RWPE1 (cell line): ENCODE data around the gene AKAP10.

Source experiments
- CTCF ChIA-PET: fragments of 350-600 bp; sonication (Branson Sonifier 250); formaldehyde crosslinking; extraction: SDS; loops from one replicate; lab custom pipeline; 2021; lab: Yijun Ruan, JAX
- POLR2A ChIA-PET: fragments of 400-600 bp; formaldehyde crosslinking; extraction: SDS; loops from one replicate; lab custom pipeline; 2020; ENCODE audit warnings: antibody characterized with exemption; ENCODE audit not compliant: low non-redundant PET; lab: Yijun Ruan, JAX
- DNase-seq: peaks from one replicate; pipeline ENCODE4 v3.0.0; 2012; ENCODE audit warnings: low spot score
- H3K27ac ChIP-seq: fragments of 450-650 bp; 2 replicates; pipeline ENCODE4 v1.5.1; 2017
- CTCF ChIP-seq: fragments of 450-650 bp; conservative IDR thresholded peaks from 2 replicates; pipeline ENCODE4 v1.5.1; 2017; ENCODE audit warnings: low read depth, mild to moderate bottlenecking

Gene AKAP10

DNA sequence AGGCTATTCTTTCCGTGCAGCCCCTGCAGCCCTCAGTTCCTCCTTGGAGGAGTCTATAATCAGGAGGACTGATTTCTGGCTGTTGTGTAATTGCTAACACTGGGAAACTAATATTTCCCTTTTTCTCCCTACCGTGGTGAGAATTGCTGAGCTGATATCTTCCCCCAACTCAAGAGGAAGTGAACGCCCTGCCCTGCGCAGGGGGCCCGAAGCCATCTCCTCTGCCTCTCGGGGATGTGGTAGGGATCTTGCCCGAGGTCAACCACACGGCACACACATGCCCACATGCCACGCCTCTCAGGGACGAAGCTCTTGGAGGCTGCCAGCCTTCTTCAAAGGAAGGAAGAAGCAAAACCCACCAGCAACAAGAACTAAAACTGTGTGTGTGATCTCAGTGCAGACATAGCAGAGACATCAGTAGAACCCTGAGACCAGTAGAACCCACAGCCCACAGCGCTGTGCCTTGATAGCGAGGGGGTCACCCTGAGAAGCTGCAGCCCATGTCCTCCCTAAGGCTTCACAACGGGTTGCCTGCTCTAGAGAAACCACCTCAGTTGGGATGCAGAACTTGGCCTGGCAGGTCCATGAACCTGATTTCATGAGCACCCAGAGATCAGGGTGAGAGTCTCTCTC lies 101.0 kb downstream of the AKAP10 start:
- TF ChIP-seq CTCF: no peak
- no peak for DNase-seq
- H3K27ac ChIP-seq: no peak overlapping the region
- ChIA-PET CTCF (no interaction called here), POLR2A (no interaction called here)

DNA sequence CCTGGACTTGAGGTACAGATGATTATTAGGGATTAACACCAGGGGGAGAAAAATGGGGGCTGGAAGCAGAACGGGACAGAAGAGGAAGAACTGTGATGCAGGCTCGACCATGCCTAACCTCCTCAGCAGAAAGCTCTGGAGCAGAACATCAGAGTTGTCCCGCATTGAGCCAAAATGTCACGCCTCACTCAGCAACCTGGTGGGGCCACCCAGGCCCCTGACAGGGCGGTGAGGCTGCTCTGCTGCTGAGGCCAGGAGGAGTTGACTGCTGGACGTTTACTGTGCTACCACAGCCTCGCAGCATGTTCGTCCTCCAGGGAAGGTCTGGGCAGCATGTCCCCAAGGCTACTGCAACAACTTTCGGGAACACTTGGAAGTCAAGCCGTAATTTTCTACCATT lies 103.4 kb downstream of the AKAP10 start:
- DNase-seq: no peak
- CTCF ChIA-PET: interaction anchor here (0.6 kb wide), 1 partner anchor 527 kb away, joined by 3 read pairs; no protein-coding TSS in a partner anchor
- TF ChIP-seq CTCF: no peak
- POLR2A ChIA-PET: no interaction called here
- H3K27ac ChIP-seq: no peak overlapping the region

DNA sequence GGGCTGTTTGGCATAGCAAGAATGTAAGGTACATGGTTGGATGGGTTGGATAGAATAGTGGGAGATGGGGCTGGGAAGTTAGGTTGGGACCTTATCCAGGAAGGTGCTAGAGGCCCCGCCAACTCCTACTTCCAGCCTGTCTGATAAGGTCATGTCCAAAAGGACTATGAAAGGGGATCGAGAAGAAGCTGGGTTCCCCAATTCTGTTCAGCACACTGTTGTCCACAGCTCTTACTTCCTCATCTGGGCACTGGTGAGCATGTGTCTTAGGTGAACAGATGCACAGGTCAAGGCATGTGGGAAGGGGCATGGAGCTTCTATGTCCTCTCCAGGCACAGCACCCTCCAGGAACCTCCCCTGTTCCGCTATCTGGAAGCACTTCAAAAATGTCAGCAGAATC lies 104.3 kb downstream of the AKAP10 start:
- TF ChIP-seq CTCF: no peak
- no peak for DNase-seq
- ChIA-PET POLR2A (no interaction called here), CTCF (interaction anchor here (0.6 kb wide), 1 partner anchor 137 kb away, joined by 5 read pairs; no protein-coding TSS in a partner anchor)
- no peak overlapping the region for H3K27ac ChIP-seq

DNA sequence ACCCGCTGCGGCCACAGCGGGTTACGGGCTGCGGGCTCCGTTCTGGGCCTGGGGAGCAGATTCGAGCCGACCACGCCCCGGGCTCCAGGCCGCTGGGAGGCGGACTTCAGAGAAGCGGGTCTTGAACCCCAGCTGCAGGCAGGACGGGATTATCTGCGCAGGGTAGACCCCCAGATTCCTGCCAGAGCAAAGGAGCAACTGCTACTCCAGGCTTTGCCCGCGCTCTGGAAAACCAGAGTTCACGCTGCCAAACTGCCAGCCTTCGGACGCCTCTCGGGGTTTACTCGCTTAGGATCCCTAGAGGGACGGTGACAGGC lies 109.6 kb downstream of the AKAP10 start:
- peak overlapping the region; percentile 67 for H3K27ac ChIP-seq
- no peak for TF ChIP-seq CTCF
- CTCF ChIA-PET: interaction anchor here (0.7 to 1.3 kb wide), 2 partner anchors 12 to 62 kb away, joined by 3 read pairs; no protein-coding TSS in a partner anchor
- POLR2A ChIA-PET: no interaction called here
- no peak for DNase-seq

DNA sequence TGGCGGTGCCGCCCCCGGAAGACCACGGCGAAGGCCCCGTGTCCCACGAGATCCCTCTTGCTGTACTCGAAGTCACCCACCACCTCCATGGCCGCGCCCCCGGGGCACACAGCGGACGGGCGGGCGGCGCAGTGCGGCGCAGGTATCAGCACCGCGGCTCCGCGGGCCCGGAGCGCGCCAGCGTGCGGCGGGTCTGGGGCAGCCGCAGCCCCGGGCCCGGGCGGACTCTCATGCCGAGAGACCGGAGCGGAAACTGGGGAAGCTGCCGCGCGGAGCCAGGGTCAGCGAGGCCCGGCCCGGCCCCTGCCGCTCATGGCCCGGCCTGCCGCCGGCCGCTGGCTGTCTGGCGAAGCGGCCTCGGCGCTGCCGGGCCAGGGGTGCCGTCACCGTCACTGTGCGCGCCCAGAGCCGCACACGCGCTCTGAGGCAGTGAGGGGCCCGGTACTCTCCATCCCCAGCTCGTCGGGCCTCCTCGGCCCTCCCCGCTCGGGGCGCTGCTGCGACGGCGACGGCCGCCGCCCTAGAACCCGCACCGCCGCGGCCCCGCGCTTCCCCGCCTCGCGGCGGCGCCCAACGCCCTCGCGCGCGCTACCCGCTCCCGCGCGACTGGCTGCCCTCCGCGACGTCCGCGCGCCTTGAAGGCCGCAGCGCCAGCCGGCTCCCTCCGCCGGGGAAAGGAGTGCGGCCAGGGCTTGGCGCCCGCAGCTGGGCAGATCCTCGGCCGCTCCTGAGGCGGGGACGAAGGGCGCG lies 110.1 kb downstream of the AKAP10 start, which contains the start of gene ULK2:
Gene ULK2 (minus strand): TSS at position 608 of the 750 bp plus-strand sequence. CDS start 519 bp downstream, at position 89.
- peak; percentile 30; the same call in 1 of the 2 replicates for TF ChIP-seq CTCF
- ChIA-PET CTCF (interaction anchor here (0.5 to 1.3 kb wide), 3 partner anchors 13 to 94 kb away, joined by 3 to 5 read pairs (median 3); no protein-coding TSS in a partner anchor), POLR2A (no interaction called here)
- peak; percentile 52 for DNase-seq
- H3K27ac ChIP-seq: peak within 1 kb of the TSS; percentile 67

DNA sequence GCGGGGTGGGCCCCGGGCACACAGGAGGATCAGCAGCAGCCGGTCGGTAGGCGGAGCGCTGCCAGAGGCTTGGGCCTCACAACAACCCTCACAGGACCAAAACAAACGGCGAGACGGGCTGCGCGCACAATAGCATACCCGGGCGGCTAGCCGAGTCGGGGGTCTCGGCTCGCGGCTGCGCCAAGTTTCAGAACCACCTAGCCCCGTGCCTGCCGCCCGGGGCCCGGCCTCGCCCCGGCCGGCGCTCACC lies 110.6 kb downstream of the AKAP10 start:
- ChIA-PET POLR2A (no interaction called here), CTCF (no interaction called here)
- peak overlapping the region; percentile 67 for H3K27ac ChIP-seq
- DNase-seq: peak; percentile 55
- TF ChIP-seq CTCF: no peak
